ENCODE measurements around the gene GRM7.

GRCh38 chr3:7710284-7710683, 849.4 kb downstream of the GRM7 start:
- no peak for TF ChIP-seq POLR2A (IDR thresholded peaks at IDR 0.05)
- TF ChIP-seq CTCF (IDR thresholded peaks at IDR 0.05) = no peak
- TF ChIP-seq POLR2AphosphoS5 (IDR thresholded peaks at IDR 0.05) = no peak
